Endodermal cell (in vitro differentiated cells): ENCODE results near the gene USP53. TPM values are rescaled to one million over a fixed set of nuclear protein-coding genes. Genes with fewer than 3 reads are reported as not detected.

Experiments used
- DNase-seq: peaks from one replicate; pipeline ENCODE4 v3.0.0-alpha.2; 2017
- H3K27ac ChIP-seq: 2 replicates; pipeline ENCODE4 v1.5.1; 2013; ENCODE audit warnings: mild to moderate bottlenecking, low read depth, low read length, moderate library complexity
- H3K27me3 ChIP-seq: 2 replicates; pipeline ENCODE4 v1.6.1; 2013; ENCODE audit warnings: mild to moderate bottlenecking, low read length, moderate library complexity; ENCODE audit not compliant: insufficient read depth, control insufficient read depth, poor library complexity, severe bottlenecking
- H3K36me3 ChIP-seq: 2 replicates; pipeline ENCODE4 v1.7.0; 2013; ENCODE audit warnings: mild to moderate bottlenecking, low read length, moderate library complexity; ENCODE audit not compliant: control insufficient read depth, insufficient read depth
- H3K4me1 ChIP-seq: one replicate; pipeline ENCODE4 v1.7.0; 2013; ENCODE audit warnings: low read length; ENCODE audit not compliant: control insufficient read depth, insufficient read depth
- H3K4me3 ChIP-seq: 2 replicates; pipeline ENCODE4 v1.5.1; 2013; ENCODE audit warnings: mild to moderate bottlenecking, low read length, moderate library complexity
- H3K9ac ChIP-seq: 2 replicates; pipeline ENCODE4 v1.6.1; 2013; ENCODE audit warnings: mild to moderate bottlenecking, low read length, moderate library complexity; ENCODE audit not compliant: poor library complexity, severe bottlenecking; ENCODE audit errors: extremely low read depth
- H3K9me3 ChIP-seq: 2 replicates; pipeline ENCODE4 v1.6.1; 2013; ENCODE audit warnings: mild to moderate bottlenecking, low read length, moderate library complexity; ENCODE audit not compliant: control insufficient read depth
- H3K27ac Mint-ChIP-seq: 2 replicates; pipeline ENCODE4 v1.8.0; 2020; ENCODE audit warnings: mixed read lengths
- H3K27me3 Mint-ChIP-seq: 2 replicates; pipeline ENCODE4 v1.8.0; 2021; ENCODE audit warnings: mild to moderate bottlenecking, mixed read lengths; ENCODE audit not compliant: insufficient read depth
- H3K36me3 Mint-ChIP-seq: 2 replicates; pipeline ENCODE4 v1.8.0; 2020; ENCODE audit warnings: low read depth, mixed read lengths
- H3K4me1 Mint-ChIP-seq: 2 replicates; pipeline ENCODE4 v1.8.0; 2020; ENCODE audit warnings: mixed read lengths
- H3K4me3 Mint-ChIP-seq: 2 replicates; pipeline ENCODE4 v1.8.0; 2020; ENCODE audit warnings: mild to moderate bottlenecking, moderate library complexity, mixed read lengths
- H3K9me3 Mint-ChIP-seq: 2 replicates; pipeline ENCODE4 v1.8.0; 2020; ENCODE audit warnings: mild to moderate bottlenecking, mixed read lengths
- WGBS, 2 experiments: methylation state at CpG; one replicate each; pipeline versions ENCODE4 v1.1.5 to v1.1.7; 2013; ENCODE audit warnings: missing lambda C conversion rate in 2 of 2, mixed read lengths in 1 of 2; ENCODE audit not compliant: insufficient coverage in 1 of 2, insufficient read length in 1 of 2; 5-methylcytosine and 5-hydroxymethylcytosine counted together
- total RNA-seq, 2 donors: library from RNA; stranded (reverse); fragmentation: NEBNext Ultra II Directional in 1 of 2; extraction: Animal tissue kit (Norgen Biotek cat#: 25700) in 1 of 2; gene quantifications; 2 replicates in 1 of 2; 3 replicates in 1 of 2; pipeline ENCODE4 v1.2.1, GENCODE V29; 2021
- TF ChIP-seq, protein P1 (sequence below): fragments of 200-600 bp; sonication (generic); conservative IDR thresholded peaks from 2 replicates; pipeline ENCODE4 v1.5.0; 2021; ENCODE audit warnings: antibody characterized with exemption, mild to moderate bottlenecking

USP53 gene
- total RNA-seq, 2 donors from 2014 or later, result 32.6 to 60.8 TPM

DNA sequence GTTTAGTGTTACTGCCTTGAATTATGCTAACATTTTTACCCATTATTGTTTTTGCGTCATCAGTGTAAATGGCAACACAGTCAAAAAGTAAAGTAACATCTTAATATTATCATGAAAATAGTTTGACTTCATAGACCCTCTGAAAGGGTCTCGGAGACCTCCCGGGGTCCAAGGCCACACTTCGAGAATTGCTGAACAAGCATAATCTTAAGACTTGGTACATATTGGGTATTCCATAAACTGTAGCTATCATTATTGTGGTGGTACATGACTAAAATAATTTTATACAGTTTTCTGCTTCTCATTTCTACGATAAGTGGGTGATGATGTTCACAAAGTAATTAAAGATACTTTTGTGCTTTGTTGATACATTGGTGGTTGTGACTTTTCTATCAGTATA is 76.8 kb downstream of the USP53 start:
- Mint-ChIP-seq H3K4me3 (no peak overlapping the region), H3K27me3 (no peaks in the 10 kb centered on the region), H3K27ac (no peak overlapping the region), H3K4me1 (peaks cover 13% of the 10 kb centered on the region), H3K36me3 (peaks cover 29% of the 10 kb centered on the region), H3K9me3 (no peaks in the 10 kb centered on the region)
- no peak for DNase-seq
- Histone ChIP-seq H3K36me3 (peaks cover 80% of the 10 kb centered on the region), H3K27ac (no peak overlapping the region), H3K27me3 (no peaks in the 10 kb centered on the region), H3K4me3 (no peak overlapping the region), H3K9me3 (no peaks in the 10 kb centered on the region), H3K4me1 (no peaks in the 10 kb centered on the region), H3K9ac (no peak overlapping the region)
- TF ChIP-seq, protein P1, sequence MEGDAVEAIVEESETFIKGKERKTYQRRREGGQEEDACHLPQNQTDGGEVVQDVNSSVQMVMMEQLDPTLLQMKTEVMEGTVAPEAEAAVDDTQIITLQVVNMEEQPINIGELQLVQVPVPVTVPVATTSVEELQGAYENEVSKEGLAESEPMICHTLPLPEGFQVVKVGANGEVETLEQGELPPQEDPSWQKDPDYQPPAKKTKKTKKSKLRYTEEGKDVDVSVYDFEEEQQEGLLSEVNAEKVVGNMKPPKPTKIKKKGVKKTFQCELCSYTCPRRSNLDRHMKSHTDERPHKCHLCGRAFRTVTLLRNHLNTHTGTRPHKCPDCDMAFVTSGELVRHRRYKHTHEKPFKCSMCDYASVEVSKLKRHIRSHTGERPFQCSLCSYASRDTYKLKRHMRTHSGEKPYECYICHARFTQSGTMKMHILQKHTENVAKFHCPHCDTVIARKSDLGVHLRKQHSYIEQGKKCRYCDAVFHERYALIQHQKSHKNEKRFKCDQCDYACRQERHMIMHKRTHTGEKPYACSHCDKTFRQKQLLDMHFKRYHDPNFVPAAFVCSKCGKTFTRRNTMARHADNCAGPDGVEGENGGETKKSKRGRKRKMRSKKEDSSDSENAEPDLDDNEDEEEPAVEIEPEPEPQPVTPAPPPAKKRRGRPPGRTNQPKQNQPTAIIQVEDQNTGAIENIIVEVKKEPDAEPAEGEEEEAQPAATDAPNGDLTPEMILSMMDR, result no peak
- WGBS, 2 experiments, result 96% methylated on average over 4 to 5 of the region's 5 CpGs

- Mint-ChIP-seq H3K36me3 (peaks cover 32% of the 10 kb centered on the region), H3K4me1 (peaks cover 7% of the 10 kb centered on the region), H3K9me3 (no peaks in the 10 kb centered on the region), H3K27ac (no peak overlapping the region), H3K27me3 (no peaks in the 10 kb centered on the region), H3K4me3 (no peak overlapping the region)
- Histone ChIP-seq H3K36me3 (peaks cover 83% of the 10 kb centered on the region), H3K9me3 (no peaks in the 10 kb centered on the region), H3K27me3 (no peaks in the 10 kb centered on the region), H3K4me3 (no peak overlapping the region), H3K9ac (no peak overlapping the region), H3K27ac (no peak overlapping the region), H3K4me1 (no peaks in the 10 kb centered on the region)
- TF ChIP-seq, protein P1, result no peak
- DNase-seq, result no peak
- 95% methylated on average over 1 of the region's 1 CpG; no CpG with 5 or more reads in 1 of the 2 experiments for WGBS, 2 experiments
These were observed 78.1 kb downstream of the USP53 start for GRCh38 chr4:119290598-119290997.

GRCh38 chr4:119296356-119296755 is 83.8 kb downstream of the USP53 start:
- Histone ChIP-seq H3K9ac (no peak overlapping the region), H3K4me3 (no peak overlapping the region), H3K36me3 (peaks cover 62% of the 10 kb centered on the region), H3K27ac (no peak overlapping the region), H3K27me3 (no peaks in the 10 kb centered on the region), H3K9me3 (no peaks in the 10 kb centered on the region), H3K4me1 (no peaks in the 10 kb centered on the region)
- H3K27ac Mint-ChIP-seq, result no peak overlapping the region
- no peak for DNase-seq
- 99 to 100% methylated on average over 1 to 2 of the region's 2 CpGs for WGBS, 2 experiments
- H3K4me1 Mint-ChIP-seq, result peaks cover 13% of the 10 kb centered on the region
- TF ChIP-seq, protein P1, result no peak
- no peak overlapping the region for H3K4me3 Mint-ChIP-seq
- H3K36me3 Mint-ChIP-seq, result peaks cover 40% of the 10 kb centered on the region
- no peaks in the 10 kb centered on the region for H3K9me3 Mint-ChIP-seq
- no peaks in the 10 kb centered on the region for H3K27me3 Mint-ChIP-seq
